ENCODE measurements around the gene OR1I1. TPM values are rescaled to one million over a fixed set of nuclear protein-coding genes. Genes with fewer than 3 reads are reported as not detected.

Gene OR1I1
- total RNA-seq, 5 donors from 2014 or later (not counting 1 experiment from before 2014, with no cell fraction given), result not detected

DNA sequence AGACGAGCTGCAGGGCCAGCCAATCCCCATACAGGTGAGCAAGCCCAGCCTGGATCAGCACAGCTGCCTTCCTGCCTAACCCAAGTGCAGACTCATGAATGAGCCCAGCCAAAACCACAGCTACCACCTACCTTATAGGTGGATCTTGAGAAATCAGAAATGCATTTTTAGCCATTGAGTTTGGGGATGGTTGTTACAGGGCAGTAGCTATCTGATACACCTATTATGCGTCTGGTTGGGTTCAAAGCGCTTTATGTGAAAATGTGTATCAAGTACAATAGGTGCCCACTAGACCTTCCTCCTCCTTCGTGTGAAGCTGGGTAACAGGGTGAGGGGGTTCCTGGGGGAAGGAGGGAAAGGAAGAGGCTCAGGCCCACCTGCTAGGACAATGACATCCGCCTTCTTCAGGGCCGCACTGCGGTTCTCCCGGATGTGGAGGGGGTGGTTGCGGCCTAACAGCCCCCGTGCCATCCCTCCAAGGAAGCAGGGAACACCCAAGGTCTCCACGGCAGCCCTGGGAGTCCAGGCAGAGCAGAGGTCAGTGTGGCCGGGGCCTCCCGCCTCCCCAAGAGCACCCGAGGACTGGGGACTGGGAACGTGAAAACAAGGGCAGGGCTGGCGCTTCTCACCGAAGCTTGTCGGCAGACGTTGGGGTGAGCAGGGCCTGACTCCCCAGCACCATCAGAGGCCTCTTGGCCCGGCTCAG is 36.9 kb downstream of the OR1I1 start:
- Mint-ChIP-seq H3K4me3 (no peak overlapping the region), H3K4me1 (peaks cover 1 to 4% (median 3%) of the 10 kb centered on the region in 3 donors), H3K27ac (no peak overlapping the region), H3K9me3 (no peaks in the 10 kb centered on the region), H3K36me3 (peaks cover 48% of the 10 kb centered on the region), H3K27me3 (no peaks in the 10 kb centered on the region)
- Histone ChIP-seq H3K4me1 (ENCODE audit: control insufficient read depth in 1 of 2, extremely low read depth in 1 of 2, insufficient read depth in 2 of 2, low read length in 2 of 2) (peaks cover 0 to 3% of the 10 kb centered on the region in 2 experiments), H3K27ac (ENCODE audit: low read length) (no peak overlapping the region), H3K36me3 (ENCODE audit: control insufficient read depth in 2 of 2, extremely low read depth in 1 of 2, insufficient read depth in 1 of 2, low read length in 1 of 2) (peaks cover 27 to 63% of the 10 kb centered on the region in 2 donors), H3K9me3 (no peaks in the 10 kb centered on the region), H3K4me3 (ENCODE audit: control insufficient read depth in 1 of 2, extremely low read depth in 1 of 2, low read length in 1 of 2) (no peak overlapping the region), H3K27me3 (replicated peaks in 1 of 2; ENCODE audit: control insufficient read depth in 2 of 2, extremely low read depth in 1 of 2, insufficient read depth in 2 of 2, low read length in 1 of 2) (no peaks in the 10 kb centered on the region)
- WGBS (ENCODE audit: insufficient coverage), result 98% methylated on average over 17 of the region's 20 CpGs
- no peak for DNase-seq
- POLR2A ChIA-PET, result no interaction called here
- no peak for ATAC-seq (replicated peaks in 1 of 4)
- CTCF ChIA-PET, result no interaction called here

DNA sequence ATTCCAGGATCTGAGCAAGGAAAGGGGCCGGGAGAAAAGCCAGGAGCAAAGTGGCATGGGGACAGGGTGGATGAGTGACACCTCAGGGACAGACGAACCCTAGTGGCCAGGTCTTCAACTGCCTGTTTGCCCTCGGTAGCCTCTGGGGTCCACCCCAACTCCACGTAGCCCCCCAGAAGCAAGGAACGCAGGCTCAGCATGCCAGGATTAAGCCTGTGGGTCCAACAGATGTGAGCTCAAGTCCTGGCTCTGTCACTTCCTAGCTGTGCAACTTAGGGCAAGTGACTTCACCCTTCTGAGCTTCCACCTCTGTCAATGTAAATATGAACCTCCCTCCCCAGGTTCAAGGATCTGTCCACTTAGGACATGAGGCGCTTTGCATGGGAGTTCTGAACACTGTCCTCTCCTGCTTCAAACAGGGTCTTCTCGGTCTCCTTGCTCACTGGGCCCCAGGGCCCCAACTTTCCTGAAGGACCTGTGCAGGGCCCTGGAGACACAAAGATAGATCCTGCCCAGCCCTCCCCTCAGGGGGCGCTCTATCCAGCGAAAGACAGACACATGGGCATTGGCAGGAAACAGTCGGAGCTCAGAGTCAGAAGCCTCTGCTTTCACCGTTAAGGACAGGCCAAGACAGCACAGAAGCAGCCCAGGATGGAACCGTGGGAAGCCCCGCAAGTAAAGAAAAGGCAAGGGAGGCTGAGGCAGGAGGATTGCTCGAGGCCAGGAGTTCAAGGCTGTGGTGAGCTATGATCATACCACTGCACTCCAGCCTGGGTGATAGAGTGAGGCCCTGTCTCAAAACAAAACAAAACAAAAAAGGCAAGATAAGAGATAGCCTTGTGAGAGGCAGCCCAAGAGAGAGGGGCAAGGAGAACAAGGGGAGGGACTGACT is 38.4 kb downstream of the OR1I1 start:
- Histone ChIP-seq H3K9me3 (no peaks in the 10 kb centered on the region), H3K27me3 (replicated peaks in 1 of 2; ENCODE audit: control insufficient read depth in 2 of 2, extremely low read depth in 1 of 2, insufficient read depth in 2 of 2, low read length in 1 of 2) (no peaks in the 10 kb centered on the region), H3K4me1 (ENCODE audit: control insufficient read depth in 1 of 2, extremely low read depth in 1 of 2, insufficient read depth in 2 of 2, low read length in 2 of 2) (peaks cover 3 to 15% of the 10 kb centered on the region in 2 experiments), H3K27ac (ENCODE audit: low read length) (no peak overlapping the region), H3K36me3 (ENCODE audit: control insufficient read depth in 2 of 2, extremely low read depth in 1 of 2, insufficient read depth in 1 of 2, low read length in 1 of 2) (peaks cover 21 to 55% of the 10 kb centered on the region in 2 donors), H3K4me3 (ENCODE audit: control insufficient read depth in 1 of 2, extremely low read depth in 1 of 2, low read length in 1 of 2) (no peak overlapping the region)
- Mint-ChIP-seq H3K36me3 (peaks cover 48% of the 10 kb centered on the region), H3K27me3 (no peaks in the 10 kb centered on the region), H3K4me3 (peak overlapping the region in 1 of 3 donors; percentile 17), H3K9me3 (no peaks in the 10 kb centered on the region), H3K4me1 (peaks cover 13 to 17% (median 15%) of the 10 kb centered on the region in 3 donors), H3K27ac (no peak overlapping the region)
- CTCF ChIA-PET, result no interaction called here
- DNase-seq, result no peak
- no peak for ATAC-seq (replicated peaks in 1 of 4)
- POLR2A ChIA-PET, result no interaction called here
- 94% methylated on average over 12 of the region's 14 CpGs for WGBS (ENCODE audit: insufficient coverage)

DNA sequence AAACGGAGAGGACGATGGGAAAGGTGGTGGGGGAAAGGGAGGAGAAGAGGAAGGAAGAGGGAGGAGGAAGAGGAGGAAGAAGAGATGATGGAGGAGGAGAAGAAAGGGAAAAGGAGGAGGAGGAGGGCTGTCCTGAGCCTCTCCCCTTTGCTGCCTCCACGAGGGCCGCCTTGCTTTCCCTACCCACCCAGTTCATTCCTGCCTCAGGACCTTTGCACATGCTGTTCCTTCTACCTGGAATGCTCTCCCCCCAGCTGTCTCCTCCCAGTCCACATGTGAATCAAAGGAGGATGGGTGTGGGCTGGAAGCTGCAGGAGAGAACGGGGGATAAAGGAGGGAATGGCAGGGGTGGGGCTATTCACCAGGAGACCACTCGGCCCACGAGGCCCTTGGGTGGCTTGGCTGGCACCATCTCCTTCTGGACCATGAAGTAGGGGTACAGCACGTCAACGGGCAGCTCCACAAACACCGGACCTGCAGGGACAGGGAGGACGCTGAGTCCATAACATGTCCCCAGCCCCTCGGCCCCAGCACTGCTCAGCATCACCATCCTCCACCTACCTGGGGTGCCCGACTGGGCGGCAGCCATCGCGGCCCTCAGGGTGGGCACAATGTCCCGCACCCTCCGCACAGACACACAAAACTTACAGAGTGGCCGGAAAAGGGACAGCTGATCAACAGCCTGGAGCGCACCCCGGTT is 40.5 kb downstream of the OR1I1 start:
- DNase-seq (no peak), ATAC-seq (replicated peaks in 1 of 4) (no peak)
- Mint-ChIP-seq H3K27ac (no peak overlapping the region), H3K36me3 (peaks cover 36% of the 10 kb centered on the region), H3K27me3 (no peaks in the 10 kb centered on the region), H3K9me3 (no peaks in the 10 kb centered on the region), H3K4me3 (no peak overlapping the region), H3K4me1 (peaks cover 17 to 20% (median 19%) of the 10 kb centered on the region in 3 donors)
- WGBS (ENCODE audit: insufficient coverage), result 97% methylated on average over 17 of the region's 21 CpGs
- H3K36me3 ChIP-seq (ENCODE audit: control insufficient read depth in 2 of 2, extremely low read depth in 1 of 2, insufficient read depth in 1 of 2, low read length in 1 of 2), result peaks cover 10 to 34% of the 10 kb centered on the region in 2 donors
- no peak overlapping the region for H3K27ac ChIP-seq (ENCODE audit: low read length)
- no peak overlapping the region for H3K4me3 ChIP-seq (ENCODE audit: control insufficient read depth in 1 of 2, extremely low read depth in 1 of 2, low read length in 1 of 2)
- no peaks in the 10 kb centered on the region for H3K27me3 ChIP-seq (replicated peaks in 1 of 2; ENCODE audit: control insufficient read depth in 2 of 2, extremely low read depth in 1 of 2, insufficient read depth in 2 of 2, low read length in 1 of 2)
- CTCF ChIA-PET, result no interaction called here
- POLR2A ChIA-PET, result no interaction called here
- peaks cover 5 to 20% of the 10 kb centered on the region in 2 experiments for H3K4me1 ChIP-seq (ENCODE audit: control insufficient read depth in 1 of 2, extremely low read depth in 1 of 2, insufficient read depth in 2 of 2, low read length in 2 of 2)
- no peaks in the 10 kb centered on the region for H3K9me3 ChIP-seq

DNA sequence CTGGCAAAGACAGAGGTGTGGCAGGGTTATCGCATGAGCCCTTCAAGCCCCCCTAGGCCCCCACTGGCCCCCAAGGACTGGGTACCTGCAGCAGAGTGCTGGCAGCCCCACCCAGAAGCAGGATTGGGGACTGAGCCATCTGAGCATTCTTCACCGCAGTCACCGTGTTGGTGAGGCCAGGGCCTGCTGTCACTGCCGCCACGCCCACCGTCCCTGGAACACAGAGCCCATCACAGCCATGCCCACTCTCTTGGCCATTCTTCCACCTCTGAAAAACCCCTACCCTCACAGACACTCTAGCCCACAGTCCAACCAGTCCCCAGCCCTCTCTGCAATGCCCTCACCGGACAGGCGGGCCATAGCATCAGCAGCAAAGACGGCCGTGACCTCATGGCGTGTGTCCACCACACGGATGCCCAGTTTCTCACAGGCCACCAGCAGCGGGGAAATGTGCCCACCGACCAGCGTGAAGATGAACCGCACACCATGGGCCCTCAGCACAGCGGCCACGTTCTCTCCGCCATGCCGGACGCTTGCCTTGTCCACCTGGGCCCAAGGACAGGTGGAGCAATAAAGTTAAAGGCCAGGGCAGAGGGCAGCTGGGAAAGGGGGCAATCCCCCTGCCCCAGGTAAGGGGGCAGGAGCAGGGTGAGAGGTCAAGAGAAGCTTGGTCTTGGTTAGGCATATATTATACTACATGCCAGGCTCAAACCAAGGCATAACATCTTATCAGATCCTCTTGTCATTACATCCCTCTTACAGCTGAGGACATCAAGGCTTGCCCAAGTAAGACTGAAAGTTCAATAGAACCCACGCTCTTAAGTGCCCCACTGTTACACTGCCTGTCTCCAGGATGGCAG is 41.2 kb downstream of the OR1I1 start:
- Mint-ChIP-seq H3K4me3 (peak overlapping the region; percentile 31 to 95 (median 90)), H3K4me1 (peaks cover 19 to 24% (median 21%) of the 10 kb centered on the region in 3 donors), H3K27ac (peak overlapping the region in 1 of 2 donors; percentile 97), H3K36me3 (peaks cover 28% of the 10 kb centered on the region), H3K9me3 (no peaks in the 10 kb centered on the region), H3K27me3 (no peaks in the 10 kb centered on the region)
- no peak overlapping the region for H3K4me3 ChIP-seq (ENCODE audit: control insufficient read depth in 1 of 2, extremely low read depth in 1 of 2, low read length in 1 of 2)
- H3K27me3 ChIP-seq (replicated peaks in 1 of 2; ENCODE audit: control insufficient read depth in 2 of 2, extremely low read depth in 1 of 2, insufficient read depth in 2 of 2, low read length in 1 of 2), result no peaks in the 10 kb centered on the region
- no peak overlapping the region for H3K27ac ChIP-seq (ENCODE audit: low read length)
- ChIA-PET CTCF (interaction anchor here in 1 of 2 donors (1.0 kb wide), 1 partner anchor 432 kb away, joined by 3 read pairs; no protein-coding TSS in a partner anchor), POLR2A (no interaction called here)
- H3K36me3 ChIP-seq (ENCODE audit: control insufficient read depth in 2 of 2, extremely low read depth in 1 of 2, insufficient read depth in 1 of 2, low read length in 1 of 2), result peaks cover 7 to 27% of the 10 kb centered on the region in 2 donors
- H3K4me1 ChIP-seq (ENCODE audit: control insufficient read depth in 1 of 2, extremely low read depth in 1 of 2, insufficient read depth in 2 of 2, low read length in 2 of 2), result peaks cover 5 to 20% of the 10 kb centered on the region in 2 experiments
- no peak for DNase-seq
- H3K9me3 ChIP-seq, result no peaks in the 10 kb centered on the region
- WGBS (ENCODE audit: insufficient coverage), result 97% methylated on average over 22 of the region's 22 CpGs
- ATAC-seq (replicated peaks in 1 of 4), result no peak

DNA sequence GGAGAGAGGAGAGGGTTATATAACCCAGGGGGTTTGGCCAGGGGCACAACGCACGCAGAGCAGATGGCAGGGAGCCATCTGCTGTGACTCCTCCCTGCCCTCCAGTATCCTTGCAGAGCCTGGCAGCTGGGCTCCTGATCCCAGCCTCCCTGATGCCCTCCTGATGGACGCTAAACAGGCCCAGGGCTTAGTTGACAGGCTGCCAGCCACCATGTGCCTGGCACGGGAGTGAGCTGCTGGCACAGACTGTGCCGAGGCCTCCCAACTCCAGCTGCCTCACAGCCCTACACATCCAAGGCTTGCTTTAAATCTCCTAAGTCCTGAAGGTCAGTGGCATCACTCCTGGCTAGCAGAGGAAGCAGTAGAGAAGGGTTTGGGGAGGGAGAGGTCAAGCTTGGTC is 41.9 kb downstream of the OR1I1 start:
- no peak for DNase-seq
- ChIA-PET POLR2A (no interaction called here), CTCF (interaction anchor here in 1 of 2 donors (1.0 kb wide), 1 partner anchor 431 kb away, joined by 3 read pairs; no protein-coding TSS in a partner anchor)
- no peak for ATAC-seq (replicated peaks in 1 of 4)
- H3K4me1 ChIP-seq (ENCODE audit: control insufficient read depth in 1 of 2, extremely low read depth in 1 of 2, insufficient read depth in 2 of 2, low read length in 2 of 2), result peaks cover 5 to 21% of the 10 kb centered on the region in 2 experiments
- WGBS (ENCODE audit: insufficient coverage), result 96% methylated on average over 4 of the region's 5 CpGs
- H3K27ac ChIP-seq (ENCODE audit: low read length), result peak overlapping the region; percentile 86
- H3K27ac Mint-ChIP-seq, result peak overlapping the region; percentile 91 to 97
- H3K36me3 Mint-ChIP-seq, result peaks cover 22% of the 10 kb centered on the region
- H3K4me3 ChIP-seq (ENCODE audit: control insufficient read depth in 1 of 2, extremely low read depth in 1 of 2, low read length in 1 of 2), result no peak overlapping the region
- no peaks in the 10 kb centered on the region for H3K9me3 Mint-ChIP-seq
- H3K4me3 Mint-ChIP-seq, result peak overlapping the region; percentile 90 to 97 (median 95)
- H3K36me3 ChIP-seq (ENCODE audit: control insufficient read depth in 2 of 2, extremely low read depth in 1 of 2, insufficient read depth in 1 of 2, low read length in 1 of 2), result peaks cover 7 to 20% of the 10 kb centered on the region in 2 donors
- no peaks in the 10 kb centered on the region for H3K9me3 ChIP-seq
- peaks cover 23 to 29% (median 24%) of the 10 kb centered on the region in 3 donors for H3K4me1 Mint-ChIP-seq
- peaks cover 0 to 1% of the 10 kb centered on the region in 2 donors for H3K27me3 Mint-ChIP-seq
- H3K27me3 ChIP-seq (replicated peaks in 1 of 2; ENCODE audit: control insufficient read depth in 2 of 2, extremely low read depth in 1 of 2, insufficient read depth in 2 of 2, low read length in 1 of 2), result no peaks in the 10 kb centered on the region

Data from T-cell (primary cell).